ENCODE measurements around the gene COL3A1.

GRCh38 chr2:188969236-188969635 is 4.9 kb upstream of the COL3A1 start:
- TF ChIP-seq NFRKB (IDR thresholded peaks at IDR 0.05; ENCODE audit: low read depth): no peak
- no peak for TF ChIP-seq MITF (IDR thresholded peaks at IDR 0.05)
- no peak for TF ChIP-seq ZBTB49 (CRISPR knock-in tag; IDR thresholded peaks at IDR 0.05; ENCODE audit: borderline replicate concordance)
- TF ChIP-seq SMAD1 (IDR thresholded peaks at IDR 0.05; ENCODE audit: low read depth, low read length, partially characterized antibody): no peak
- TF ChIP-seq RAD51 (IDR thresholded peaks at IDR 0.05; ENCODE audit: borderline replicate concordance, low read depth): no peak
- TF ChIP-seq EZH2 (IDR thresholded peaks at IDR 0.05; ENCODE audit: borderline replicate concordance, low read depth, low read length): no peak
- TF ChIP-seq ZNF780A (CRISPR knock-in tag; IDR thresholded peaks at IDR 0.05): no peak
- TF ChIP-seq HDAC8 (tag; IDR thresholded peaks at IDR 0.05): no peak
- TF ChIP-seq POLR2AphosphoS5 (IDR thresholded peaks at IDR 0.05; ENCODE audit: control insufficient read depth, insufficient read depth, low read depth, low read length): no peak
- TF ChIP-seq NCOA6 (IDR thresholded peaks at IDR 0.05): no peak
- TF ChIP-seq TCF7 (IDR thresholded peaks at IDR 0.05; ENCODE audit: borderline replicate concordance): no peak
- no peak for TF ChIP-seq ZNF551 (CRISPR knock-in tag; IDR thresholded peaks at IDR 0.05)
